Esophagus muscularis mucosa (tissue), 3 donors: ENCODE results near the gene LSS.

Source experiments
- CTCF ChIP-seq, 3 experiments: fragments of 200-600 bp in 2 of 3; fragments of 450-650 bp in 1 of 3; sonication (generic) in 2 of 3; IDR thresholded peaks; one replicate each; pipeline ENCODE4 v1.5.1; 2017 to 2019; ENCODE audit warnings: antibody characterized with exemption in 3 of 3, mild to moderate bottlenecking in 2 of 3, moderate library complexity in 1 of 3
- POLR2A ChIP-seq: fragments of 450-650 bp; IDR thresholded peaks from one replicate; pipeline ENCODE4 v1.6.1; 2017; ENCODE audit warnings: antibody characterized with exemption, moderate library complexity, mild to moderate bottlenecking, low read depth
- POLR2AphosphoS5 ChIP-seq, 2 donors: sonication (generic); formaldehyde crosslinking; IDR thresholded peaks; one replicate each; pipeline ENCODE4 v1.6.1; 2017; ENCODE audit warnings: antibody characterized with exemption in 2 of 2

DNA sequence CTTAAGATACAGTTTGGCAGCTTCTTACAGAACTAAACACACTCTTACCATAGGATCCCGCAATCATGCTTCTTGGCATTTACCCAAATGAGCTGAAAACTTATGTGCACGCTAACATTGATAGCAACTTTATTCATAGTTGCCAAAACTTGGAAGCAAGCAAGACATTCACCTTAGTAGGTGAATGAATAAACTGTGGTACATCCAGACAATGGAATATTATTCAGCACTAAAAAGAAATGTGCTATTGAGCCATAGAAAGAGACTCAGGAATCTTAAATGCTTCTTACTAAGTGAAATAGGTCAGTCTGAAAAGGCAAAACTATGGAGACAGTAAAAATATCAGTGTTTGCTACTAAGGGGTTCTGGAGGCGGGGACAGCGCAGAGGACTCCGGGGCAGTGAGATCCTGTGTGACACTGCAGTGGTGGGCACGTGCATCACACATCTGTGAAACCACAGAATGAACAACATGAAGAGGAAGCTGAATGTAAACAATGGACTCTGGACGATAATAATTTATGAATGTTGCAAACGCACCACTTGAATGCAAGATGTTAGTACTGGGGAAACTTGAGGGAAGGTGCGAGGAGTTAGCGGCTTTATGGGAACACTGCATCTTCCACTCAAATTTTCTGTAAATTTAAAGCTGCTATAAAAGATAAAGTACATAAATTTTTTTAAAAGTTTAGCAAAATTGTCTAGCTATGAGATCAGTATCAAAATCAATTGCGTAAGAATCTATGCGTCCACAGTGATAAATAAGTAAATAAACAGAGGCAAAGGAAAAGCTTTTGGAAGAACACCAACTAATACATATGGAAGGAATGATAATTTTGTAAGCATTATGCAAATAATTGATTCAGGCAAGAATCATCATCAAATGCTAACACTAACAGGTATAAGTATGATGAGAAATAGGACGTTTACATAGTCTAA, 28.9 kb downstream of the LSS start:
- TF ChIP-seq CTCF (IDR thresholded peaks at IDR 0.05) (no peak), POLR2A (no peak), POLR2AphosphoS5 (IDR thresholded peaks at IDR 0.05) (no peak)
